Measurements from ENCODE around the gene ZNF613. TPM values are rescaled to one million over a fixed set of nuclear protein-coding genes. Genes with fewer than 3 reads are reported as not detected.

ZNF613 gene
- total and polyA plus RNA-seq, 2 donors (not counting 3 experiments of a cell fraction or from before 2014, with no cell fraction given), result 1.7 to 6.5 TPM

GRCh38 chr19:51965583-51965982 lies 38.3 kb downstream of the ZNF613 start:
- Histone ChIP-seq H2AFZ (ENCODE audit: low read depth, low read length) (no peak overlapping the region), H3K4me2 (ENCODE audit: insufficient read depth, low read length) (no peak overlapping the region), H3K9me1 (replicated peaks; ENCODE audit: control insufficient read depth, extremely low read depth, insufficient read depth, low read length) (no peaks in the 10 kb centered on the region), H3K27me3 (ENCODE audit: control insufficient read depth in 2 of 2, insufficient read depth in 2 of 2, low read length in 2 of 2) (no peaks in the 10 kb centered on the region), H3K4me1 (ENCODE audit: control insufficient read depth, extremely low read depth, insufficient read depth, low read length) (no peaks in the 10 kb centered on the region), H3K36me3 (ENCODE audit: control insufficient read depth in 2 of 2, extremely low read depth in 1 of 2, insufficient read depth in 2 of 2, low read length in 2 of 2) (peaks cover 7 to 26% of the 10 kb centered on the region in 2 experiments), H3K9ac (replicated peaks; ENCODE audit: extremely low read depth, insufficient read depth, low read length) (no peak overlapping the region), H4K20me1 (replicated peaks; ENCODE audit: control insufficient read depth, extremely low read depth, insufficient read depth, low read length) (no peaks in the 10 kb centered on the region), H3K79me2 (ENCODE audit: control insufficient read depth, insufficient read depth, low read length) (no peaks in the 10 kb centered on the region), H3K9me3 (replicated peaks; ENCODE audit: control insufficient read depth, insufficient read depth, low read length) (peaks cover 2% of the 10 kb centered on the region), H3K4me3 (replicated peaks in 1 of 3; ENCODE audit: insufficient read depth in 1 of 3, low read depth in 1 of 3, low read length in 3 of 3) (no peak overlapping the region), H3K27ac (ENCODE audit: insufficient read depth, low read depth, low read length) (no peak overlapping the region)
- FAIRE-seq, result no peak
- TF ChIP-seq EZH2 (IDR thresholded peaks at IDR 0.05; ENCODE audit: borderline replicate concordance, low read depth, low read length, severe bottlenecking) (no peak), POLR2AphosphoS5 (IDR thresholded peaks at IDR 0.05; ENCODE audit: insufficient read depth, low read depth, low read length) (no peak), GATA2 (IDR thresholded peaks at IDR 0.05; ENCODE audit: insufficient read depth, insufficient read length, low read depth, low read length) (no peak), MYC (IDR thresholded peaks at IDR 0.05; ENCODE audit: low read depth, low read length) (no peak), JUN (IDR thresholded peaks at IDR 0.05; ENCODE audit: borderline replicate concordance, insufficient read depth, insufficient read length, low read depth) (no peak), POLR2A (IDR thresholded peaks at IDR 0.05; ENCODE audit: low read depth, low read length) (no peak), FOS (IDR thresholded peaks at IDR 0.05; ENCODE audit: borderline replicate concordance, insufficient read depth, low read length) (no peak), MAX (IDR thresholded peaks at IDR 0.05; ENCODE audit: insufficient read depth, insufficient read length) (no peak), CTCF (IDR thresholded peaks at IDR 0.05; ENCODE audit: extremely low read depth in 1 of 2, insufficient read depth in 1 of 2, low read depth in 1 of 2, low read length in 2 of 2) (no peak)
- no peak for DNase-seq (ENCODE audit: low read depth, low spot score)
- no TSS peak for BruUV-seq (replicated peaks)
- CTCF ChIA-PET, result no interaction called here
- dilution Hi-C loops (cut with MboI; ENCODE audit: extremely low pct_ligation_motif_present, low sequenced_read_pairs) (no loop called here), intact Hi-C loops (cut with micrococcal nuclease) (no loop called here)
- POLR2A ChIA-PET, result no interaction called here

All from endothelial cell of umbilical vein (primary cell).